T follicular helper cell (primary cell): ENCODE measurements around the gene PNPO.
"Not testable (repeated sequence)": the region's sequence is repeated elsewhere in the genome, so short reads cannot be mapped to it uniquely, and the experiment has no call there.

Source experiments
- DNase-seq: peaks from one replicate; pipeline ENCODE4 v3.0.0-alpha.2; 2020; ENCODE audit warnings: low read depth

Gene PNPO

GRCh38 chr17:47975189-47975822, 33.9 kb downstream of the PNPO start:
- DNase-seq, result no peak

DNA sequence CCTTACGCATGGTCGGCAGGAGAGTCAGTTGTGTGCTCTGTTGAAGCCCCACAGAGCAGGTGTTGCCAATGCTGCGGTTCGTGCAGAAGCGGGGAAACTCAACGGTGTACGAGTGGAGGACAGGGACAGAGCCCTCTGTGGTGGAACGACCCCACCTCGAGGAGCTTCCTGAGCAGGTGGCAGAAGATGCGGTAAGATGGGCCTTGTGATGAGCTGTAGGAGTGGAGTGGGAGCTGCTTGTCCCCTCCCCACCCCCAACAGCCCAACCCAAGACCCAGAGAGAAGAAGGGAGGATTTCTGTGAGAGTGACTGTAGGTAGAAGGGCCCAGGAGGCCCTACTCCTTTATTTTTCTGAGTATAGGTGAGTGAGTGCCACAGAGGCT, 34.4 kb downstream of the PNPO start:
- no peak for DNase-seq

- DNase-seq, result peak; percentile 22
Measured at GRCh38 chr17:47978324-47978723, 37.0 kb downstream of the PNPO start.

DNA sequence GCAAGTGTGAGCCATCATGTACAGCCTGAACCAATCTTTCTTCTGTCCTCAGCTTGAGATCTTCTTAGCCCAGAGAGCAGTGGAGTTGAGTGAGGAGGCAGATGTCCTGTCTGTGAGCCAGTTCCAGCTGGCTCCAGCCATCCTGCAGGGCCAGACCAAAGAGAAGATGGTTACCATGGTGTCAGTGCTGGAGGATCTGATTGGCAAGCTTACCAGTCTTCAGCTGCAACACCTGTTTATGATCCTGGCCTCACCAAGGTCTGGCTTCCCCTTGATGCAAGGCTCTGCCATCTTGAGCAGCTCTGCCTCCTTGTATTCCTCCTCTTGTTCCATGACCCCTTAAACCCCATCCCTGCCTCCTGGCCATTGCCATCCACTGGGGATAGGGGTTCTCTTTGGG, 39.2 kb downstream of the PNPO start:
- no peak for DNase-seq

- no peak for DNase-seq
Measured at GRCh38 chr17:47981462-47981861, 40.1 kb downstream of the PNPO start.

GRCh38 chr17:47982091-47982617, 40.8 kb downstream of the PNPO start:
- DNase-seq, result no peak

- no peak for DNase-seq
Measured at GRCh38 chr17:47982645-47983390, 41.4 kb downstream of the PNPO start.

GRCh38 chr17:47983492-47984223, 42.3 kb downstream of the PNPO start:
- DNase-seq, result no peak

- DNase-seq, result no peak
Measured at GRCh38 chr17:47986520-47986919, 45.1 kb downstream of the PNPO start.

DNA sequence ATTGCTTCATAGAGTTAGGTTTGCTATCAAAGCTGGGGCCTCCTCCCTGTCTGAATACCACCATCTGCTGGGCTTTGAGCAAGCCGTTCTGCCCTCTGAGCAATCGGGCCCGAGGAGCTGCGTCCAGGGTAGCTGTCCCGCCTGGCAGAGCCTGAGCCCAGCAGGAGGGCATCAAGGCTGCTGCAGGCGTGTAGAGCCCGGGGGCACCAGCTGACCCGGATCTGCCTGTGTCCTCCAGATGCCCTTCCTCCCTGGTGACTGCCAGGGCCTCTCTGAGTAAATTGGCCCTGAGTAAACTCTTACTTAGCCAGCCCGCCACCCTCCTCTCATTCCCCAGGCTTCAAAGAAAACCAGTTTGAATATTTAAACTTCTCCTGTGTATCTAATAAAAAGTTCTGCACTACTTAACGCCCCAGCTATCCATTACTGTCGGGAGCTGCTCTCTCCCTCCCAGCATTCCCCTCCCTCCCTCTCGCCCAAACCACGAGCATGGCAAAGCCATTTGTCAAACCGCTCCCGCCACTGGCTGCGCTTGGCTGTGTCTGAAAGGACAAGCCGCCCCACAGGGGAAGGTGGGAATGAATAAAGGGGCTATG, 46.0 kb downstream of the PNPO start:
- no peak for DNase-seq

DNA sequence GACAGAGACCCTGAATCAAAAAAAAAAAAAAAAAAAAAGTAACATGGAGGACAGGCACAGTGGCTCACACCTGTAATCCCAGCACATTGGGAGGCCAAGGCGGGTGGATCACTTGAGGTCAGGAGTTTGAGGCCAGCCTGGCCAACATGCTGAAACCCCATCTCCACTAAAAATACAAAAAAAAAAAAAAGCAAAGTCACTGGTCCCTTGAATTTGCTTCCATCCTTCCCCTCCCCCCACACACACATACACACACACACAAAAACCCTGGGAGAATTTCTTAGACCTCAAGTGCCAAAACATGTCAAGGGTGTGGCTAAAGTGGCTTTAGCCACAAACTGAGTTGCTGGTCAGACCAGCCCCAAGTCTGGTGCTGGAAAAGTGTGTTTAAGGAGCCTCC, 47.1 kb downstream of the PNPO start:
- not testable (repeated sequence) for DNase-seq

- no peak for DNase-seq
Measured at GRCh38 chr17:47989159-47989558, 47.8 kb downstream of the PNPO start.

DNA sequence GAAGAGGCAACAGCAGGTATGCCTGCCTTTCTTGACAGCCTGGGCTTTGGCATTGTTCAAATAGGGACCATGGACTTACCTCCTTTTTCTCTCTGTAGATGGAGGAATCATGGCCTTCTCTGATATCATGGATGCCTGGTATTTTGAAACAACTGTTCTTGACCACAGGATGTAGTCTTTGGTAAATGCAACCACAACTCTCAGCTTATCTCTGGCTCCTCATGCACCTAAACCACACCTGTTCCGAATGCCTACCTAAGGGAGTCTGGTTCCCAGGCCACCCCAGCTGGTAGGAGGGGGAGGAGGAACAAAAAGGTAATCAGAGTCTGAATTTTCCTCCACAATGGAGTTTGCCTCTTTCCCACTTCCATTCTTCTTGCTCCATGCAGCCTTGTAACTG, 48.3 kb downstream of the PNPO start:
- DNase-seq, result no peak

GRCh38 chr17:47990962-47991731, 49.8 kb downstream of the PNPO start:
- no peak for DNase-seq

DNA sequence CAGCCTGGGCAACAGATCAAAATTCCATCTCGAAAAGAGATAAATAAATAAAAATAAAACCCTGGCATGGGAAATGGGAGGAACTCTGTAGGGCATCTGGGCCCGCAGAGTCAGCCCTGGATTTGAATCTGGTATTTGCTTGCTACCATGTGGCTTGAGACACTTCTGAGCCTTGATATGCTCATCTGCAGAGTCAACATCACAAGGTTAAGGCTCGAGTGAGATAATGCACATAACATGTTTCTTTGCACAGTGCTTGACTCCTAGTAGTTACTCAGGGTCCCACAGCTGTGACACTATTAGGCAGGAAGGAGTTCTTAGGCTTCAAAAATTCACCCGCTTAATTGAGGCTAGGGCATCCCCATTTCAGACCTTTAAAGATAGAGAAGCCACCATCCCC, 50.8 kb downstream of the PNPO start:
- no peak for DNase-seq

- DNase-seq, result no peak
Measured at GRCh38 chr17:47993031-47993564, 51.7 kb downstream of the PNPO start.

- DNase-seq, result no peak
Measured at GRCh38 chr17:47993964-47994363, 52.6 kb downstream of the PNPO start.

GRCh38 chr17:47994724-47995123, 53.4 kb downstream of the PNPO start:
- no peak for DNase-seq

DNA sequence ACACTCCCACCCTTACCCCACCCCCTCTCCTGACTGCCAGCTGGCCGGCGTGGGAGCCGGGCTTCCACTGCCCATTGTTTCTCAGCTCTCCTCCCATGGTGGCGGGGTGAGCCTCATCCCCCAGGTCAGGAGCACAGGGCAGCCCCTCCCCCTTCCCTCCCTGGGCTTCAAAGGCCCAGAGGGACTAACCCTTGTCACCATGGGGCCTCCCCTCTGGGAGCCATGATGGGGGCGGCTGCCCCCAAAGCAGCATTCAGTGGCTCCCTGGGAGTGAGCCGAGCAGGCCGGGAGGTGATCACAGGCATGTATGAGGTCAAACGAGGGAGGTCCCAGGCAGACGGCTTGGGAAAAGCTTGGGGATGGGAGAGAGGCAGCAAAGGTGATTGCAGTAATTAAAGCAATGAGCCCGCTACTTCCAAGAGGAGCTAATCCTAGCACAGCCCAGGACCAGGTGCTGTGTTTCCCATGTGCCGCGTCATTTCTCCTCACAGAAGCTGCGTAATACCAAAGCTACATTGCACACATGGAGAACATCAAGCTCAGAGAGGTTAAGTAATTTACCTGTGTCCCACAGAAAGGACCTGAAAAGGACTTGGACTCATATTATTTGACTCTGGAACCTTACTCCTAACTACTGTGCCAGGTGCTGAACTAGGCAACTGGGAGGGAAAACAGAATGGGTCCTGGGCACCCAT, 54.0 kb downstream of the PNPO start:
- no peak for DNase-seq

- DNase-seq, result no peak
Measured at GRCh38 chr17:47996201-47996600, 54.8 kb downstream of the PNPO start.

- DNase-seq, result no peak
Measured at GRCh38 chr17:47997586-47997985, 56.2 kb downstream of the PNPO start.
